Esophagus mucosa (tissue), 1 donor: ENCODE results near the gene RAD51B. TPM values are rescaled to one million over a fixed set of nuclear protein-coding genes. Genes with fewer than 3 reads are reported as not detected.
"Not testable (repeated sequence)": the region's sequence is repeated elsewhere in the genome, so short reads cannot be mapped to it uniquely, and the experiment has no call there.

Source experiments
- ATAC-seq: fragments of 200-7000 bp; cut with Tn5 transposase; one replicate; pipeline ENCODE4 v1.9.1; 2020
- total RNA-seq: library from RNA; stranded (reverse); gene quantifications from one replicate; pipeline ENCODE4 v1.2.4, GENCODE V29; 2023
- donor health status: DM: yes; HTN: yes; CAD: no.

RAD51B gene
- total RNA-seq, 1 donor from 2014 or later = 12.2 TPM

DNA sequence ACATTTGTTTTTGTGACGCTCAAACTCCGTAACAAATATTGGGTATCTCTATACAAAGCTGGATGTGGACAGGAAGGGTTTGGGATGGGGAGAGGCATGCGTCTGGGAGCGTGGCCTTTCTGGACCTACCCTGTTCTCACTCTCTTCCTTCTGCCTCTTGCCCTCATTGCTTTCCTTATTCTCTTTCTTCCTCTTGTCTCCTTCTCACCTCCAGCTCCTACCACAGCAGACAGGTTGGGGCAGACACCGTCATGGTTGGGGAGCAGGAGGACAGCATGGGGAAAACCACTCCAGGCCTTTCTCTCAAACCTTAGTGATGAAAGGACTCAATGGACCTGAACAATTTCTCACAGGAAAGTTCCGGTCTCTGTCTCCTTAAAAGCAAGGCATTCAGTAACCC lies 465.3 kb downstream of the RAD51B start:
- ATAC-seq = peak; percentile 18

DNA sequence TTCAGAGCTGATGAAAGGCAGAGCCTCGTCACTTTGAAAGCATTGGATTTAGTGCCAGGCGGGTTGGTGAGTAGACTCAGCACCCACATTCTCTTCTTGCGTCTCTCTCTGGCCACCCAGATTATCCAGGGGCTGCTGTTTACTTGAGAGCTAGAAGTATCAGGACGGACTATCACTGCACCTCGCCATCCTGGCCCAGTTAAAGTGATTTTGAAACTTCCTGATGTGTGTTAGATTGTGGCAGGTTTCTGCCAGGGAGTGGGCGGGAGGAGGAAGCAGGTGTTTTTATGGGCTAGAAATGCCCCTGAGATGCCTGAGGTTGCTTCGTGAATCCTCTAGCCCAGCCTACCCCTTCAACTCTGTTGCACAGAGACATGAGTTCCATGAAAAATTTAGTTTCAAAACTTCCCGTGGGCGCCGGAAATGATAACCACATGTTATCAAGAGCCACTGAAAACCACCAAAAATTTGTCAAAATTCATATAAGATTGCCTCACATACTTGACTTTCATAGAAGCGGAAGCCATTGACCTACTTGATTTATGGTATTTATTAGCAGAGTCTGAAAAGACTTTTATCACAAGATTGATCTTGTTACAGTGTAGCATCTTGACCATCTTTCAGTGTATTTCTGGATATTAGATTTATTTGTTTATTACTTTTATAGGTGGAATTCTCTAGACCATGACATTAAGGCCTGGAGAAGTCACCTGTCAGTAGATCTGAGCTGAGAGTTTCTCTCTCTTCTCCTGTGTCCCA lies 466.0 kb downstream of the RAD51B start:
- no peak for ATAC-seq

- peak; percentile 34 for ATAC-seq
Measured at GRCh38 chr14:68286667-68287066, 467.1 kb downstream of the RAD51B start.

- not testable (repeated sequence) for ATAC-seq
Measured at GRCh38 chr14:68289452-68289851, 469.9 kb downstream of the RAD51B start.

DNA sequence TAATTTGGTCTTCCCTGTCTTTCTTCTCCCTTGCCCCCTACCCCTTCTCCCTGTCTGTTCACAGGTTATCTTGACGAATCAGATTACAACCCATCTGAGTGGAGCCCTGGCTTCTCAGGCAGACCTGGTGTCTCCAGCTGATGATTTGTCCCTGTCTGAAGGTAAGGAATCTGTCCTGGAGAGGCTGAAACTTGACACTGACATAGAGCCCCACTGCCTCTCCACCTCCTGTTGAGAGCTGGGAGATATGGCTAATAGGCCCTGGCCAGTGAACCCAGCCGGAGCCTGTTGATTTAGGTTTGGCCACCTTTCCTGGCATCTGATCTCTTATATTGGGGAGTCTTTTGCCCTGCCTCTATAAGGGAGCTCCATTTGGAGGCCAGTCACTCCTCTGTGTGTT lies 472.2 kb downstream of the RAD51B start:
- ATAC-seq = no peak

- no peak for ATAC-seq
Measured at GRCh38 chr14:68292441-68293215, 473.0 kb downstream of the RAD51B start.

- peak; percentile 38 for ATAC-seq
Measured at GRCh38 chr14:68293404-68293803, 473.8 kb downstream of the RAD51B start.

DNA sequence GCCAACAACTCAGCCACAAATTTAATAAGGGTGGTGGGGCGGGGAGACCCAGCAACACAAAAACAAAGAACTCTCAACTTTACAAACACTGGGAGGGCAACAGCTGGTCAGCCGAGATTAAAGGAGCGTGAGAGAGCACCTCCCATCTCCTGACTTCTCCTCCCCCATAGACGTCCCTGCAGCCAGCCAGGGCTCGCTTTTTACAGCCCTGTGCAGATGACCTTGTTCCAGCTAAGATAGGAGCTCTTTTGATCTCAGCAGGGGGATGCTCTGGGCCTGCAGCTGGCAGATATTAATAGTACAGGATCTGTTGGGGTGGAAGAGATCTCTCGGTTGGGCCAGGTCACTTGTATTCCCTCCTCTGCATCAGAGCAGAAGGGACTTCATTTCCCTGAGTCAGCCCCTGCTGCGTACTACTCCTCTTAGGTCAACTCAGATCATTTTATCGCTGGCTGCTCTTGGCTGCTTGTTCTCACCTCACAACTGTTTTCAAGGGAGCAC lies 475.8 kb downstream of the RAD51B start:
- ATAC-seq = no peak

GRCh38 chr14:68297039-68297438 lies 477.5 kb downstream of the RAD51B start:
- no peak for ATAC-seq

- ATAC-seq = no peak
Measured at GRCh38 chr14:68297876-68298468, 478.4 kb downstream of the RAD51B start.

DNA sequence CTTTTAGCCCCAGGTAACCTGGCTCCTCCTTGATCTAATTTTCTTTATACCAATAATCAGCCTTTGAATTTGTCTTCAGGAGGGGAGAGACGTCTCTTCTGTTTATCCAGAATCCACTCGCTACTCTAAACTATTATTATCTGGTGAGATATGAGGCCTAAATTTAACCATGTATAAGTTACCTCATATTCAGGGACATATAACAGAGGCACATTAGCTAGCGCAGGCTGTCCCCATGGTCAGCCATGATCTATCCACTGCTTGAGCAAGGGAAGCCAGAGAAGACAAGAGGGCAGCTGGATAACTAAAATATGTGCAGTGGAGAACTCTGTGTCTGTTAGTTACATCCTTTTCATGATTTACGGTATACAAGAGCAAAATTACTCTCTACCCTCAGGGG lies 481.0 kb downstream of the RAD51B start:
- no peak for ATAC-seq

DNA sequence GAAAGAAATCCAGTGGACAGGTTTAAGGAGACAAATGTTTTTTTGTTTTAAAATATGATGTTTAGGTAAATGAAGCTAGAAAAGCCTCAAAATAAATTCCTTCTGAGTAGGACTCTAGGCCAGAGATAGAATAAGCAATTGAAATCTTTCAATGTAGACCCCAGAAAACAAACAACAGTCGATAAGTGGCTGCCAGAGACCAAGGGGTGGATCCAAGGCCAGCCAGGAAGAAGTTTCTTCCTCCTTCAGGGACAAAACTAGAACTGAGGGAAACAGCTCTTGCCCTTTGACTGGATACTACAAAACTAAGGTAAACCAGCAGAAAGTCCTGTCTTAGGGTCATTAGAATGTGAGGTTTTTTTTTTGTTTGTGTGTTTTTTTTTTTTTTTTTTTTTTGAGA lies 481.6 kb downstream of the RAD51B start:
- ATAC-seq = no peak

GRCh38 chr14:68302938-68303337 lies 483.4 kb downstream of the RAD51B start:
- not testable (repeated sequence) for ATAC-seq

- no peak for ATAC-seq
Measured at GRCh38 chr14:68305738-68306137, 486.2 kb downstream of the RAD51B start.

DNA sequence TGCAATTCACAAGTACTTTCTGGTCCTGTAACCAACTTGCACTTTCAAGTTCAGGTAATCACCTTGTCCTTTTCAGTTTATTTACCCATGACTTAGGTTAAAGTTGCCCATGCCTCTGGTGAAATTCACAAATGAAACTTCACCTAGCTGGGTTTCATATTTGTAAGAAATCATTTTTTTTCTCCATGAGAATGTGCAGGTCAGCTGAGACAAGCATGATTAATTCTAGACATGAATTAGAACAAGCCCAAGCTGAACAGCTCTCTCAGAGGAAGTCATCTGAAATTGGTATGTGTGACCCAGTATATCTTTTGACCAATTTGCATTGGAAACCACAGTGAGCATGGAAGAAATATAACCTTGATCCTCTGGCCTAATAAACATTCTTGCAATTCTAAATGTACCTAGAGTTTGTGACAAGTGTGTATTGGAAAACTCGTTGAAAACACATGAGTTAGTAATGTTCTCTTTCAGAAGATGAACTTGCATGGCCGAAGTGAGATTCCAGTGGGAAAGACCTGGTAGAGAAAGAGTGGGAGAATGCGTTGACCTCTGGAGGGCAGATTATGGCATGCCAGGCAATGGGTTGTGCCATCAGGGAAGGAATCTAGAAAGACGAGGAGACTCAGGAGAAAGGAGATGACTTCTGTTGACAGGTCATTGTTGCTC lies 486.8 kb downstream of the RAD51B start:
- peak; percentile 29 for ATAC-seq

GRCh38 chr14:68306934-68307789 lies 487.6 kb downstream of the RAD51B start:
- peak; percentile 71 for ATAC-seq

DNA sequence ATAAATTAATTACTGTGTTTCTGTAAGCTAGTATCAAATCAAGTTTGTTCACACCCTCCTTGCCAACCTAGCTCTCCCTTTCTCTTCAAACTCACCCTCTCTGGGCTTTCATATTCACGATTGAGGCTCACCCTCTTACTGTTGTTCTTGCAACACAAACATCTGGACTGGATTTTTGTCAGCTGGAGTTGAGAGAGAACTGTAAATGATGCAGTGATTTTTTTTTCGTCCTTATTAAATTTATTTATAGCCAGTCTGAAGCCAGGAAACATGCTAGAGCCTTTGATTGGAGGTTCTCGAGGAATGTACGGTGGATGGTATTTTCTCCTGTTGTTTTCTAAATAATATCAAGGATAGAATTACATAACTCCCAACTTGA lies 488.2 kb downstream of the RAD51B start:
- no peak for ATAC-seq

DNA sequence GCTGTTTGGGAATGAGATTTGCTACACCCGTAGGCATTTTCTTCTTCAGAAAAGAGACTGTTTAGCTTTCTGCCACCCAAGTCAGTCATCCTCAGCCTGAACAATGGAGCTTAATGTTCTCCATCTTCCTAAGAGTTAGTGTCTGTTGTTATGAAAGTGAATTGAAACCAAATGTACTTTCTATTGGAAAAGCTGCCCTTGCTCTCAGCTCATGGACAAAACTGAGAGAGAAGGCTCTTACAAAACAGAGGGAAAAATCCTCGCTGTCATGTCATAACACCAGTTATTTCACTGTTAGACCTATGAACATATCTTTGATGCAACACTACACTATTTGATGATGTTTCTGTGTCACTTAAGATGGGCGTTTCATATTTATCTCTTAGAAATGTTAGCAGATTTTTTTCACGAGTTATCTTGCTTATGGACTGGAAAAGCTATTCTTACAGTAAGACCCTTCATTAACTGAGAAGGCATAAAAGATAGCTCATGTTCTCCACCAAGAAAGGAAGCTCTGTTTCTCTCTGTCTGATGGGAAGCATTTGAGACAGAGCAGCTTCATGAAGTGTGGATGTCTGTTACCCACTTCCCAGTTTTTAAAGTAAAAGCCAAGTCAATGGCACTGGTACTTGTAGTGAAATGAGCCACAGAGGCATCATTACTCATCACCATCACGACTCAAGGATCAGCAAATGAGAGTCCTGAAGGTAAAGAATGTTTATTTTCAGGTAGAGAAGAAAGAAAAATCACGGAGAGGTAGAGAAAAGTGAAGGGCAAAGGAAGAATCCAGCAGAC lies 489.3 kb downstream of the RAD51B start:
- ATAC-seq = no peak

GRCh38 chr14:68309616-68310015 lies 490.0 kb downstream of the RAD51B start:
- ATAC-seq = no peak

GRCh38 chr14:68312300-68312699 lies 492.7 kb downstream of the RAD51B start:
- no peak for ATAC-seq
